Activated naive CD4-positive, alpha-beta T cell (primary cell): ENCODE results near the gene ACYP1.
A peak's percentile ranks its signal among the peaks of the same experiment; 100 is the strongest.

Experiments
- DNase-seq, 4 experiments: peaks; one replicate each; lab custom pipeline; 2025; lab: John Stamatoyannopoulos, UW

ACYP1 gene

DNA sequence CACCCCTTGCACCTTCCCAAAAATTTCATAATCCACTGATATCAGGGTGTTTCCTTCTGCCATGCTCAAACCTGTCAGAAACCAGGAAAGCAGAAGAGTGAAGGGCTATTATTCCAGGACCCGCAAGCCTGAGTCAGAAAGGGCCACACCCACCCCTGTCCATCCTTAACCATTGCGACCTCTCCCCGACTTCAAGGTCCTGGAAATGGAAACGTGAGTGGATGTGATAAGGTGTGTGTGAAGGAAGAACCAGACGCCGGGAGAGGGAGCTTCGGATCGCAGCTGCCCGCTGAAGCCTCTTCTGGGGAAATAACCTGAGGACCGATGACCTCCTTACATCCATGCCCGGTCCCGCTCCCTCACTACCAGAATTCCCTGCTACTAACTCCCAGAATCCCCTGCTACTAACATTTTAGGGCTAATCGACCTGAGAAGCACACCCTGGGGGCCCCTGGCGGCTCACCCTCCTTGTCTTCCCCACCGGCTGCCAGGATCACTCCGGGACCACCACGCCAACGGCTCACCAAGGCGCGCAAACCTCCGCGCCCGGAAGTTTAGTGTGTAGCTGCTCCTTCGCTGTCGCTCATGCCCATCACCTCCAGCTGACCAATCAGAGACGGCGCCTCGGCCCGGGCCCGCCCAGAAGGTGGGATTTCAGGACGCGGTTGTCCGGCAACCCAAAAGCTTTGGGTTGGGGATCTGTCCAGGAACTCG lies at the start of gene ACYP1:
Gene ACYP1 (minus strand): TSS at position 534 of the 714 bp plus-strand sequence. CDS start 471 bp downstream, at position 63.
- DNase-seq, result peak; percentile 75 to 85 (median 80)

DNA sequence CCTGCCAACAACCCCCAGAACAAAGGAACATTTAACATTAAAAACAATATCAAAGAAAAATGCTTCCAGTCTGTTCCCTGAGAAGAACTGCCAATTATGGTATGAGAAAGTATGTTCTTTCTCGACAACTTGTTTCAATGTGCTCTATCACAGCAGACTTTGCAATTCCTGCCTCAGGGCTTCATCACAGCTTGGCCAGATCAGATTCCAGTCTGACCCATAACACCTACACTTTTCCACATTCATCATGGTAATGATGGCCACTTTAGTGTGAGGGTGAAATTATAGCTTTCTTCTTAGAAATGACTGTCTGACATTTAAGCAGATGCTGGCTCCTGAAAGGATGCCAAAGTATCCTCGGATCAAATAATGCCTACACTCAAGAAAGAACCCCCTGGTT lies 46.1 kb upstream of the ACYP1 start:
- DNase-seq, result no peak

DNA sequence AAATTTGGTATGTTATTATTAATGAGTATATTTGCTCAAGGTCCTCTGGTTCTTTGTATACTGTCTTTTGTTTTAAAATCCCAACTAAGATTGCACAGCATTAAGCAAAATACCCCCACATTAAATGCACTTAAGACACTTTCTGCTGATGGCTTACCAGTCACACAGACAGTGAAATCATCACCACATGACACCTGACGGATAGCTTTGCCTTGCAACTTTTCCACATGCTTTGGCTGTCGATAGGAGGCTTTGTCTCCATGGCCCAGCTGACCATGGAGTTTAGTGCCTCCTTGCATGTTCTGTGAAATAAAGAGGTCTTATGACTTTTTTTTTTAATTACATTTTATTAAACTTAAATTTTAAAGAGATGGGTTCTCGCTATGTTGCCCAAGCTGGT lies 43.4 kb upstream of the ACYP1 start:
- no peak for DNase-seq

DNA sequence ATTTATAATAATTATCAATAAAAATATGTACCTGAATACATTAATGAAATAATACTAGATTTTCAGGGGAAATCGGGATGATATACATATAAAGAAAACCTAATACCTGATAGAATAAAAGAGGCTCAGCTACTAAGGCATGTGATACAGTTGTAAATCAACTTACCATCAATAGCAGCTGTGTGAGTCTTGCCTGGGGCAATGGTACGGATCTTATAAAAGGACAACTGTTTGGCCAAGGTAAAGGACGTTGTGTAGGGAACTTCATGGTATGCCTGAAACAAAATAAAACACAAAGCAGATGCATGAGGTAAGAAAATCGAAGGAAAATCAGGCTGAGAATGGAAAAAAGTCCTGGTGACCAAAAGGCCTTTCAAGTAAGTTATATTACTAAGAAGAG lies 37.7 kb upstream of the ACYP1 start:
- no peak for DNase-seq

DNA sequence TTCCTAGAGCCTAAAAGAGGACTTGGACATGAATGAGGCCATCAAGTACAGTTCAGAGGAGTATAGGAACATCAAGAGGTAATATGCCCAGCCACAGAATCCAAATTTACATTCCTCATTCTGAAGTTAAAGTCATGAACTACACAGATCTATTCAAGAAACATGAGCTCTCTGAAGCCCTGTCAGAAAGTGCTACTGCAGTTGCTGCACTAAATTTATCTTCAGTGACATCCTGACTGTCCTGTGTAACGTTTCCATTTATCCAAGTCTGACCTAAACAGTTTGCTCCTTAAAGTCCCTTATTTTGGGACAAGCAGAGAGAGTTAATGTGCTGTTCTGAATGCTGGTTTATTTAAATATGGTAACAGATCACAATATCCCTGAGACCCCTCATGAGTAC lies 34.9 kb upstream of the ACYP1 start:
- DNase-seq, result no peak

DNA sequence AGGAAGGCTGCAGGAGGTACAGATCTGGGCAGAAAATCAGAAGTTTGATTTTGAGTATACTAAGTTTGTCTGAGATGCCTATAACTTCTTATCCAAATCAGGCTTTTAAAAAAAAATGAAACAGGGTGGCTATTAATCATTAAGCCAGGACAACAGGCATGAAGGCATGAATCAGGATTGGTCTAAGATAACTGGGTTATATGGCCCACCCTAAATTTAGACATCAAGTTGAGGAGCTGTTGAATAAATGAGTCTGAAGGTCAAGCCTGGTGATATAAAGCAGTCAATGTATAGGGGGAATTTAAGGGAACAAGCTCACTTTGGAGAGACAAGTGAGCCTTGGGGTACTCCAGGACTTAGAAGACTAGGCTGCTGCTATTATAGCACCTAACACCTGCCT lies 34.4 kb upstream of the ACYP1 start:
- no peak for DNase-seq

DNA sequence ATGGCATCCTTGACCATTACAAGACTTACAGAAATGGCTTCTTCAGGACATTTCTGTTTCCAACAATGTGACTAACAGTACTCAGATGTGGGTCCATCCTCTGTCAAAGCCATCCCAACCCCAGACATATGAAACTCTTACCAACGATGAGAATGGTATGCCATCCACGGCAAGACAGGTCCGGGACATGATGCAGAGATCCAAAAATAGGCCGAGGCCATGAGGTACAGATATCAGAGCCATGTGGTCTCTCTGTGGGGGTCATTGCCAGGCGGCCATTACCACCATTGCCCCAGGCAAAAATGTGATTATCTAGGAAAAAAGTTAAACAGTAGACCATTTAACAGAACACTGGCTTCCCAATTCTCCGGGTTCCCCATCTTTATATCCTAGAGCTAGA lies 33.1 kb upstream of the ACYP1 start:
- DNase-seq, result no peak

GRCh38 chr14:75095690-75096089 lies 31.9 kb upstream of the ACYP1 start:
- DNase-seq, result no peak

- DNase-seq, result no peak
Observed at GRCh38 chr14:75094896-75095295, 31.1 kb upstream of the ACYP1 start.

GRCh38 chr14:75092698-75093097 lies 28.9 kb upstream of the ACYP1 start:
- DNase-seq, result no peak

GRCh38 chr14:75091251-75091650 lies 27.4 kb upstream of the ACYP1 start:
- DNase-seq, result no peak

GRCh38 chr14:75090353-75090752 lies 26.5 kb upstream of the ACYP1 start:
- no peak for DNase-seq

DNA sequence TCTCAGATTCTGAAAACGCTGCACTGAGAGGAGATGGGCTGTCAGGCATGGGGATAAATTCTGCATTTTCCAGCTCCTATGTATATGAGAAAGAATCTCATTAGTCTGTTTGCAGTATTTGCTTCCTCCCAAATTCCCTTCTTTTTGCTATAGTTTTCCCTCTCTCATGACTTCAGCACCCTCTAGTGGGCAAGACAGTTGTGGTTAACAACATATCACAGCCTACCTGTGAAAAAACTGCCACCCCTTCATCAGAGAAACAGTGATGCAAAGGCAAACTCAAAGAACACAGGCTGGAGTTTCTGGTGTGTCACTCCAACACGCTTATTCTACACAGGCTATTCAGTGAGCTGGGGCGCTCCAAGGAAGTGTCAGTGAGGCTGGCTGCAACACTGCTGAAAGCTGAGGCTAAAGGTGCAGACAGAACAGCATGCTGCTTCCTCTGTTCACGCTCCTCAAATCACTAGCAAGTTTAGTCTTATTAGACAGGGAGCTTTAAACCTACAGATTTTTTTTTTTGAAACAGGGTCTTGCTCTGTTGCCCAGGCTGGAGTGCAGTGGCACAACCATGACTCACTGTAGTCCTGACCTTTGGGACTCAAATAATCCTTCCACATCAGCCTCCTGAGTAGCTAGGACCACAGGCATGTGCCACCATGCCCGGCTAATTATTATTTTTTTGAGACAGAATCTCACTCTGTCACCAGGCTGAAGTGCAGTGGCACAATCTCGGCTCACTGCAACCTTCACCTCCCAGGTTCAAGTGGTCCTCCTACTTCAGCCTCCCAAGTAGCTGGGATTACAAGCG lies 24.9 kb upstream of the ACYP1 start:
- no peak for DNase-seq

GRCh38 chr14:75088153-75088552 lies 24.3 kb upstream of the ACYP1 start:
- DNase-seq, result no peak

GRCh38 chr14:75084513-75084912 lies 20.7 kb upstream of the ACYP1 start:
- no peak for DNase-seq

DNA sequence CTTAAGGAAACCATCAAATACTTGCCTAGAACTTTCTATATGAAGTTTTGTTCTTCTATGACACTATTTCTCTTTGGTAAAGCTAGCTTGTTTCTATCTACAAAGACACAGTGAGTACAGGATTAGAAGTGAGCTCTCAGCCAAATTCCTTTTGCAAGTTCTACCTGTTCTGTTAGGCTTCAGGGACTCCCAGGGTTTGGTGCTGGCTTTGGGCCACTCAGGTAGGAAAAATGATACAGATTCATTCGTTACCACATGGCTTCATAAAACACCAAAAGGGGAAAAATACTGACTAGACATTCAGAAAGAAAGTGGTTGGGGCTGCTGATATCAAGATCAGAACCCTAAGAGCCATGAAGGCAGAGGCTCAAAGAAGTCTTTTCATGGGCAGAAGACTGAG lies 19.4 kb upstream of the ACYP1 start:
- DNase-seq, result no peak

DNA sequence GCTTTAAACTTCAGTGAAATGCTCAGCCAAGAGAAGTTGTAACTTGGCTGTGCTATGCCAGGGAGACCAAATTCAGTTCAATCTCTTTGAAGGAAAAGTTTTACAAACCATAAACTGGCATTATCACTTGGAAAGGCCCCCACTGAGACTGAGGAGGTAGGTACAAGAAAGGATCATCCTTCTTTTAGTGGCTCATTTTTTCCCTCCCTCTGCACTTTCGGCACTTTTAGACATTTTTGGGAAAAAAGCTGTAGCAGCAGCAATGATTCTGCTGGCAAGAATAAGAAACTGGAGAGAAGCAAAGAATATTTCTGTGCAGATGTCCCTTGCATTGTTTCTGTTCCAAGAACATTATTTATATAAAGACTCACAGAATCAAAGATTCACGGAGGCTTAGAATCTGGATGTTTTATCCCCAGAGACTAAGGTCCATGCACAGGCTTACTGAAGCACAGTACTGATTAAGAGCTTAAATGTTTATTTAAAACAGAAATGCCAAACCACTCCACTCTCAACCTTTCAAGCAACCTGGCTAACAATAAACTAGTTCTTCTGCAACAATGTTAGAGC lies 17.9 kb upstream of the ACYP1 start:
- no peak for DNase-seq

DNA sequence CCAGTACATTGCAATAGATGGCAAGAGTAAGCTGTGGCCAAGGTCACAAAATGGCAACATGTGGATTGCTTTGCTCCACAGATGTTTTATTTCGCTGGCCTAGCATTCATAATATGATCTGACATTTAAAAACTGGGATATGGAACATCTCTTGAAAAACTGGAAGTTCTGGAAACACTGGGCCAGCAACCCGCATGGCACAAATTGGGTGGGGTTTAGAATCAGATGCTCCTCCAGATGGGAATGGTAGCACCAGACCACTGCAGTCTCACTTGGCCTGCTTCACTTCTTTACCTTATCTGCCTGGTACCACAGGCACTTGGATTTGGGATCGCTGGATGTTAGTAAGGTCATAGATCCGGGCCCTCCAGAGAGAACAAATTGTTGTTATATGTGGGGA lies 15.7 kb upstream of the ACYP1 start:
- DNase-seq, result no peak

DNA sequence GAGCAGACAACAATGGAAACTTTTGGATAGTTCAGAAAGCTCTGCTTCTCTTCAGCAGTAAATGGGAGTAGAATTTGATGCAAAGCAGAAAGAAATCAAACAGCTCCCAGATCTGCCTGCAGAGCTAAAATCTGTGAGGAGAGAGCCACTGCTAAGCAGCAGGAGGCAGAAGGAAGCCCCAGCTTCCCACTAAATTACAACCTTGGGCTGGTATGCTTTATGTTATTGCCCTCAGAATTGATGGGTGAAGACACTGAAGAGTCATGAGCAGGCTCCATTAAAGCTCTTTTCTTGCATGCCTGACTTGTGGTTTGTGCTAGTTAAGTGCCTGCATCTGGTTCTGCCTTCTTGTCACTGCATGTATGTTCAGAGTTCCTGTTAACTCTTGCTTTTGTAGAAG lies 14.0 kb upstream of the ACYP1 start:
- DNase-seq, result no peak

DNA sequence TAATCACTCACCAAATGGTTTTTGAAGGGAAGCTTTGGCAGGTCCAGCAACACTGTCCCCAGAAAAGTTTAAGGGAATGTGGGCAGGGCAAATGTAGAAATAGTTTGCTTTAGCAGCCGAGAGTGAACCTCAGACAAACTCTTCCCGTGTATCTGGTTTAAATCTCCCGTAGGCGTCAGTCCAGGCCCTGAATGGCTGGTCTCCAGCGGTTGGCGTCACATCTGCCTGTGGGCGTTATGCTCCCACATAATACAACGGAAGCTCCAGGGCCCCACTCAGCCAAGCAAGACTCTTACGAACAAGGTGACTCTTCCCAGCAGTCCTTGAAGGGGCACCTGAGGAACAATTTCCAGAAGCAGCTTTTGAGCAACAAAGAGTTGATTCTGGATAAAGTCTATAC lies 6.6 kb upstream of the ACYP1 start:
- no peak for DNase-seq

DNA sequence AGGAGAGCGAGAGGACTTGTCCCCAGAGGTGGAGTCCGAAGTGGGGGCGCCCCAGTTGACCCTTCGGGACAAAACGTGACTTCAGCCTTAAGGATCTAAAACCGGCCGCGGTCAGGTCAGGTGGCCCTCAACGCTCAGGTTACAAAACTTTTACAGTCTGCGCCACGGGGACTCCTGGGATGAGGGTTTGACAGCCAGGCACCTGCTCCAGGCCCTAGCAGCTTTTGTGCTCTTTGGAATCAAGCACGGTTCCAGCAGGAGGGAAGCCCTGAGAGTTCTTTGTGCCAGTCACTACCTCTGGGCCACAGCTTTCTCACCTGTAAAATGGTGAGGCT lies 6.0 kb upstream of the ACYP1 start:
- DNase-seq, result no peak

- peak in 3 of 4 experiments; percentile 20 to 26 (median 23) for DNase-seq
Observed at GRCh38 chr14:75069121-75069810, 5.4 kb upstream of the ACYP1 start, which contains the start of gene ZC2HC1C. Gene ZC2HC1C (plus strand): TSS chr14:75069641. CDS start chr14:75070574, 933 bp downstream.
